Measurements from ENCODE around the gene THAP12. TPM values are rescaled to one million over a fixed set of nuclear protein-coding genes. Genes with fewer than 3 reads are reported as not detected.

THAP12 gene
- total RNA-seq, 2 donors from 2014 or later: 39.6 to 46.2 TPM

- Mint-ChIP-seq H3K27ac (no peak overlapping the region), H3K4me1 (peaks cover 6% of the 10 kb centered on the region), H3K27me3 (ENCODE audit: insufficient read depth) (peaks cover 41% of the 10 kb centered on the region), H3K36me3 (ENCODE audit: low read depth) (no peaks in the 10 kb centered on the region), H3K9me3 (peaks cover 5% of the 10 kb centered on the region), H3K4me3 (no peak overlapping the region)
- H3K27ac ChIP-seq (ENCODE audit: low read depth, low read length): no peak overlapping the region
- H3K4me3 ChIP-seq (ENCODE audit: low read length): no peak overlapping the region
- H3K4me1 ChIP-seq (ENCODE audit: control insufficient read depth, insufficient read depth, low read length): no peaks in the 10 kb centered on the region
- no peaks in the 10 kb centered on the region for H3K9me3 ChIP-seq (ENCODE audit: control insufficient read depth, low read length)
- WGBS, 2 experiments (ENCODE audit: insufficient coverage in 1 of 2, insufficient read length in 1 of 2): 91 to 95% methylated on average over 7 to 8 of the region's 9 CpGs
- no peak for TF ChIP-seq CTCF (conservative IDR thresholded peaks at IDR 0.05)
- H3K27me3 ChIP-seq (ENCODE audit: control insufficient read depth, insufficient read depth, low read length, poor library complexity, severe bottlenecking): peaks cover 35% of the 10 kb centered on the region
- H3K9ac ChIP-seq (ENCODE audit: extremely low read depth, low read length, poor library complexity, severe bottlenecking): no peak overlapping the region
- H3K36me3 ChIP-seq (ENCODE audit: control insufficient read depth, insufficient read depth, low read length): no peaks in the 10 kb centered on the region
- DNase-seq: no peak
These were observed 53.1 kb downstream of the THAP12 start for GRCh38 chr11:76327756-76328388.

- Mint-ChIP-seq H3K36me3 (ENCODE audit: low read depth) (no peaks in the 10 kb centered on the region), H3K4me3 (no peak overlapping the region), H3K9me3 (peaks cover 1% of the 10 kb centered on the region), H3K4me1 (peaks cover 8% of the 10 kb centered on the region), H3K27me3 (ENCODE audit: insufficient read depth) (peaks cover 48% of the 10 kb centered on the region), H3K27ac (no peak overlapping the region)
- H3K9me3 ChIP-seq (ENCODE audit: control insufficient read depth, low read length): no peaks in the 10 kb centered on the region
- no peak for DNase-seq
- WGBS, 2 experiments (ENCODE audit: insufficient coverage in 1 of 2, insufficient read length in 1 of 2): 88 to 100% methylated on average over 1 of the region's 1 CpG
- TF ChIP-seq CTCF (conservative IDR thresholded peaks at IDR 0.05): no peak
- no peaks in the 10 kb centered on the region for H3K4me1 ChIP-seq (ENCODE audit: control insufficient read depth, insufficient read depth, low read length)
- H3K36me3 ChIP-seq (ENCODE audit: control insufficient read depth, insufficient read depth, low read length): no peaks in the 10 kb centered on the region
- no peak overlapping the region for H3K9ac ChIP-seq (ENCODE audit: extremely low read depth, low read length, poor library complexity, severe bottlenecking)
- no peak overlapping the region for H3K27ac ChIP-seq (ENCODE audit: low read depth, low read length)
- H3K27me3 ChIP-seq (ENCODE audit: control insufficient read depth, insufficient read depth, low read length, poor library complexity, severe bottlenecking): peaks cover 41% of the 10 kb centered on the region
- no peak overlapping the region for H3K4me3 ChIP-seq (ENCODE audit: low read length)
These were observed 53.7 kb downstream of the THAP12 start for GRCh38 chr11:76327202-76327601.

GRCh38 chr11:76325185-76325584 is 55.7 kb downstream of the THAP12 start:
- Mint-ChIP-seq H3K36me3 (ENCODE audit: low read depth) (no peaks in the 10 kb centered on the region), H3K27ac (no peak overlapping the region), H3K4me3 (no peak overlapping the region), H3K27me3 (ENCODE audit: insufficient read depth) (peaks cover 63% of the 10 kb centered on the region), H3K4me1 (peaks cover 12% of the 10 kb centered on the region), H3K9me3 (no peaks in the 10 kb centered on the region)
- Histone ChIP-seq H3K4me3 (ENCODE audit: low read length) (no peak overlapping the region), H3K27me3 (ENCODE audit: control insufficient read depth, insufficient read depth, low read length, poor library complexity, severe bottlenecking) (peaks cover 62% of the 10 kb centered on the region), H3K36me3 (ENCODE audit: control insufficient read depth, insufficient read depth, low read length) (no peaks in the 10 kb centered on the region), H3K27ac (ENCODE audit: low read depth, low read length) (no peak overlapping the region), H3K9ac (ENCODE audit: extremely low read depth, low read length, poor library complexity, severe bottlenecking) (no peak overlapping the region), H3K9me3 (ENCODE audit: control insufficient read depth, low read length) (no peaks in the 10 kb centered on the region), H3K4me1 (ENCODE audit: control insufficient read depth, insufficient read depth, low read length) (no peaks in the 10 kb centered on the region)
- no peak for TF ChIP-seq CTCF (conservative IDR thresholded peaks at IDR 0.05)
- no peak for DNase-seq
- WGBS, 2 experiments (ENCODE audit: insufficient coverage in 1 of 2, insufficient read length in 1 of 2): 94 to 100% methylated on average over 2 of the region's 2 CpGs

All from endodermal cell (in vitro differentiated cells).